KMS-11 (cell line): ENCODE data around the gene DPH3.
A peak's percentile ranks its signal among the peaks of the same experiment; 100 is the strongest.

ENCODE experiments used
- H2AFZ ChIP-seq: fragments of 200-600 bp; sonication (generic); 2 replicates; pipeline ENCODE4 v1.6.1; 2016; ENCODE audit warnings: antibody characterized with exemption, mixed run types, low read depth
- H3K27ac ChIP-seq: fragments of 200-600 bp; sonication (generic); 2 replicates; pipeline ENCODE4 v1.6.1; 2016; ENCODE audit warnings: mild to moderate bottlenecking, mixed run types
- H3K27me3 ChIP-seq: fragments of 200-600 bp; sonication (generic); 2 replicates; pipeline ENCODE4 v1.6.1; 2017; ENCODE audit warnings: mild to moderate bottlenecking, low read depth, mixed run types, moderate library complexity; ENCODE audit not compliant: insufficient read depth
- H3K36me3 ChIP-seq: fragments of 200-600 bp; sonication (generic); 2 replicates; pipeline ENCODE4 v1.6.1; 2017; ENCODE audit warnings: mild to moderate bottlenecking, mixed run types; ENCODE audit not compliant: insufficient read depth
- H3K4me1 ChIP-seq: fragments of 200-600 bp; sonication (generic); 2 replicates; pipeline ENCODE4 v1.6.1; 2016; ENCODE audit warnings: mild to moderate bottlenecking, low read depth, mixed run types; ENCODE audit not compliant: poor library complexity, severe bottlenecking
- H3K4me2 ChIP-seq: fragments of 200-600 bp; sonication (generic); 2 replicates; pipeline ENCODE4 v1.7.0; 2016; ENCODE audit warnings: mild to moderate bottlenecking, mixed run types
- H3K4me3 ChIP-seq: fragments of 200-600 bp; sonication (generic); IDR thresholded peaks from 2 replicates; pipeline ENCODE4 v1.6.1; 2017; ENCODE audit warnings: low read depth, low read length, mixed read lengths; ENCODE audit not compliant: insufficient read depth
- H3K79me2 ChIP-seq: fragments of 200-600 bp; sonication (generic); 2 replicates; pipeline ENCODE4 v1.6.1; 2016; ENCODE audit warnings: low read depth, mixed run types; ENCODE audit not compliant: insufficient read depth
- H3K9ac ChIP-seq: fragments of 200-600 bp; sonication (generic); 2 replicates; pipeline ENCODE4 v1.6.1; 2016; ENCODE audit warnings: mild to moderate bottlenecking, mixed run types
- H4K20me1 ChIP-seq: fragments of 200-600 bp; sonication (generic); 2 replicates; pipeline ENCODE4 v1.6.1; 2016; ENCODE audit warnings: mild to moderate bottlenecking, mixed run types; ENCODE audit not compliant: insufficient read depth
- CTCF ChIP-seq: fragments of 200-600 bp; sonication (generic); conservative IDR thresholded peaks from 2 replicates; pipeline ENCODE4 v1.6.1; 2017; ENCODE audit warnings: low read depth, mild to moderate bottlenecking, antibody characterized with exemption, low read length, moderate library complexity, mixed read lengths

The DPH3 gene

GRCh38 chr3:16290007-16290826, 25.5 kb upstream of the DPH3 start:
- Histone ChIP-seq H4K20me1 (no peaks in the 10 kb centered on the region), H3K4me2 (peak overlapping the region; percentile 51), H3K79me2 (no peaks in the 10 kb centered on the region; the same call in 1 of the 2 replicates), H3K27ac (peak overlapping the region; percentile 28; the same call in 1 of the 2 replicates), H3K36me3 (no peaks in the 10 kb centered on the region), H3K27me3 (no peaks in the 10 kb centered on the region), H3K9ac (no peak overlapping the region), H2AFZ (no peak overlapping the region), H3K4me3 (no peak overlapping the region), H3K4me1 (peaks cover 68% of the 10 kb centered on the region)
- peak; percentile 64 for TF ChIP-seq CTCF

- Histone ChIP-seq H2AFZ (no peak overlapping the region), H3K4me2 (no peak overlapping the region; the same call in 1 of the 2 replicates), H3K79me2 (no peaks in the 10 kb centered on the region; the same call in 1 of the 2 replicates), H4K20me1 (no peaks in the 10 kb centered on the region), H3K4me3 (no peak overlapping the region), H3K27ac (no peak overlapping the region), H3K9ac (no peak overlapping the region), H3K27me3 (no peaks in the 10 kb centered on the region), H3K4me1 (peaks cover 77% of the 10 kb centered on the region), H3K36me3 (no peaks in the 10 kb centered on the region)
- no peak for TF ChIP-seq CTCF
Observed at GRCh38 chr3:16289144-16289889, 24.6 kb upstream of the DPH3 start.

GRCh38 chr3:16288664-16289063, 23.9 kb upstream of the DPH3 start:
- Histone ChIP-seq H3K4me1 (peaks cover 77% of the 10 kb centered on the region), H4K20me1 (no peaks in the 10 kb centered on the region), H2AFZ (no peak overlapping the region), H3K27me3 (no peaks in the 10 kb centered on the region), H3K4me2 (peak overlapping the region; percentile 84), H3K9ac (no peak overlapping the region), H3K4me3 (no peak overlapping the region), H3K27ac (no peak overlapping the region; the same call in 1 of the 2 replicates), H3K79me2 (no peaks in the 10 kb centered on the region; the same call in 1 of the 2 replicates), H3K36me3 (no peaks in the 10 kb centered on the region)
- no peak for TF ChIP-seq CTCF

- TF ChIP-seq CTCF: no peak
- Histone ChIP-seq H3K79me2 (no peaks in the 10 kb centered on the region; the same call in 1 of the 2 replicates), H3K4me3 (peak overlapping the region; percentile 55), H3K9ac (peak overlapping the region; percentile 59), H3K4me2 (peak overlapping the region; percentile 84), H3K27ac (peak overlapping the region; percentile 93), H3K4me1 (peaks cover 74% of the 10 kb centered on the region), H2AFZ (peak overlapping the region; percentile 14; the same call in 1 of the 2 replicates), H3K27me3 (no peaks in the 10 kb centered on the region), H4K20me1 (no peaks in the 10 kb centered on the region), H3K36me3 (no peaks in the 10 kb centered on the region)
Observed at GRCh38 chr3:16286751-16287543, 22.2 kb upstream of the DPH3 start.
